HFFc6 (cell line): ENCODE results near the gene PCGF2. TPM values are rescaled to one million over a fixed set of nuclear protein-coding genes. Genes with fewer than 3 reads are reported as not detected.
A peak's percentile ranks its signal among the peaks of the same experiment; 100 is the strongest.
"Not testable (repeated sequence)": the region's sequence is repeated elsewhere in the genome, so short reads cannot be mapped to it uniquely, and the experiment has no call there.

Experiments
- DNase-seq: peaks from one replicate; pipeline ENCODE4 v3.0.0-alpha.2; 2018
- H3K27ac Mint-ChIP-seq: 2 replicates; pipeline ENCODE4 v1.8.0; 2020; ENCODE audit warnings: mild to moderate bottlenecking, mixed read lengths
- H3K27me3 Mint-ChIP-seq: 2 replicates; pipeline ENCODE4 v1.8.0; 2021; ENCODE audit warnings: mild to moderate bottlenecking, moderate library complexity, mixed read lengths; ENCODE audit not compliant: insufficient read depth
- H3K36me3 Mint-ChIP-seq: 2 replicates; pipeline ENCODE4 v1.8.0; 2021; ENCODE audit warnings: low read depth, mixed read lengths
- H3K4me1 Mint-ChIP-seq: 2 replicates; pipeline ENCODE4 v1.8.0; 2020; ENCODE audit warnings: low read depth, mixed read lengths
- H3K4me3 Mint-ChIP-seq: 2 replicates; pipeline ENCODE4 v1.8.0; 2020; ENCODE audit warnings: mild to moderate bottlenecking, moderate library complexity, mixed read lengths
- H3K9me3 Mint-ChIP-seq: 2 replicates; pipeline ENCODE4 v1.8.0; 2020; ENCODE audit warnings: mild to moderate bottlenecking, mixed read lengths
- CTCF ChIP-seq: fragments of 200-600 bp; sonication (generic); IDR thresholded peaks from 2 replicates; pipeline ENCODE4 v1.5.0; 2021; ENCODE audit warnings: antibody characterized with exemption, mild to moderate bottlenecking
- total RNA-seq, 6 experiments: library from RNA; stranded (reverse); fragmentation: NEBNext Ultra II Directional; extraction: Animal tissue kit (Norgen Biotek cat#: 25700); gene quantifications; 2 replicates in 1 of 6; 3 replicates in 5 of 6; pipeline ENCODE4 v1.2.3, GENCODE V29; 2021

PCGF2 gene
- total RNA-seq, 6 experiments from 2014 or later: 59.7 to 73.5 (median 69.0) TPM

DNA sequence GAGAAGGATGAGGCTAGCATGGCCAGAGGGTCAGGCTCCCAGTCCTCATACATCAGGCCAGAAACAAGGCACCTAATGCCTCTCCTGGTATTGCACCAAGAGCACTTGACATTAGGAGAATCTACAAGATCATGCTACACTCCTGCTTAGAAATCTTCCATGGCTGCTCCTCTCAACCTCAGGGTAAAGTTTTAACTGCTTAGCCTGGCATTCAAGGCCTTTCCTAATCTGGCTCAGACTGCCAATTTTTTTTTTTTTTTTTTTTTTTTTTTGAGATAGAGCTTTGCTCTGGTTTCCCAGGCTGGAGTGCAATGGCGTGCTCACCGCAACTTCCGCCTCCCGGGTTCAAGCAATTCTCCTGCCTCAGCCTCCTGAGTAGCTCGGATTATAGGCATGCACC lies 43.0 kb upstream of the PCGF2 start:
- Mint-ChIP-seq H3K4me3 (no peak overlapping the region), H3K27ac (no peak overlapping the region), H3K36me3 (peaks cover 21% of the 10 kb centered on the region), H3K9me3 (no peaks in the 10 kb centered on the region), H3K27me3 (no peaks in the 10 kb centered on the region), H3K4me1 (peaks cover 26% of the 10 kb centered on the region)
- TF ChIP-seq CTCF: no peak
- no peak for DNase-seq

DNA sequence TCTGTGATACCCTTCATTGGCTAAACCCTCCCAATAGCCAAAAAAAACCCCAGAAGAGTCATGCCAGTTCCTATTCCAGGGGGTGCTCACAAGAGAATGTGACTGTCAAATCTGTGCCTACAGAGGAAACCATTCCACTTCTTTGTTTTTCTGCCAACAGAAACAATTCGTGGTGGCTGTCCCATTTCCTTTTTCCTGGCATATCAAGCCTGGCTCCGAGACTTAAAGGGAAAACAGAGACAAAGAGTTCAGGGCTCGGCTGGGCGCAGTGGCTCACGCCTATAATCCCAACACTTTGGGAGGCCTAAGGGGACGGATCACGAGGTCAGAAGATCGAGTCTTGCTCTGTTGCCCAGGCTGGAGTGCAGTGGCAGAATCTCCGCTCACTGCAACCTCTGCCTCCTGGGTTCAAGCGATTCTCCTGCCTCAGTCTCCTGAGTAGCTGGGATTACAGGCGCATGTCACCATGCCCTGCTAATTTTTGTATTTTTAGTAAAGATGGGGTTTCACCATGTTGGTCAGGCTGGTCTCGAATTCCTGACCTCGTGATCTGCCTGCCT lies 42.1 kb upstream of the PCGF2 start:
- H3K27me3 Mint-ChIP-seq, H3K4me3 Mint-ChIP-seq, DNase-seq, H3K9me3 Mint-ChIP-seq: not testable (repeated sequence)
- H3K36me3 Mint-ChIP-seq: peaks cover 18% of the 10 kb centered on the region
- peak overlapping the region; percentile 78 for H3K27ac Mint-ChIP-seq
- peaks cover 25% of the 10 kb centered on the region for H3K4me1 Mint-ChIP-seq

DNA sequence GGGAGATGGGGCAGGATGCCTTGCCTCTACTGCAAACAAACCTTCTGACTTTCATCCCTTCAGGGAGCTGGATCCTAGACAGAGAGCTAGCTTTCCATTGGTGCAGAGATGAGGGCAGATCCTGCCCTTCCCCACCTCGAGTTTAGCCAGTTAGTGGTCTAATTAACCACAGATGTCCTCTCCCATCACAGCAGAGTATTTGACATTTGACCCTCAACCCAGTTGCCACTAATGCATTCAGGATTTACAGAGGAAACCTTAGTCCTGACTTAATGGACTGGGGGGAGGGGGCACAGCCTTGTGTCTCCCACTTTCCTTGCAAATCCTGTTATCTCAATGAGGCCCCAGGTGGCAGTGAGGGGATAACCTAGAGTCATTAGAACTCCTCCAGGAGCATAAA lies 41.0 kb upstream of the PCGF2 start:
- H3K27ac Mint-ChIP-seq: peak overlapping the region; percentile 78

GRCh38 chr17:38787999-38788398 lies 39.9 kb upstream of the PCGF2 start:
- not testable (repeated sequence) for DNase-seq, H3K27ac Mint-ChIP-seq, H3K27me3 Mint-ChIP-seq, H3K4me3 Mint-ChIP-seq, H3K9me3 Mint-ChIP-seq
- Mint-ChIP-seq H3K4me1 (peaks cover 25% of the 10 kb centered on the region), H3K36me3 (peaks cover 18% of the 10 kb centered on the region)

More for the DNA sequence above, 41.0 kb upstream of the PCGF2 start:
- peaks cover 19% of the 10 kb centered on the region for H3K36me3 Mint-ChIP-seq
- peaks cover 25% of the 10 kb centered on the region for H3K4me1 Mint-ChIP-seq
- H3K4me3 Mint-ChIP-seq: peak overlapping the region; percentile 55
- DNase-seq: peak; percentile 63
- no peaks in the 10 kb centered on the region; the same call in 1 of the 2 replicates for H3K27me3 Mint-ChIP-seq
- no peak for TF ChIP-seq CTCF
- no peaks in the 10 kb centered on the region for H3K9me3 Mint-ChIP-seq

DNA sequence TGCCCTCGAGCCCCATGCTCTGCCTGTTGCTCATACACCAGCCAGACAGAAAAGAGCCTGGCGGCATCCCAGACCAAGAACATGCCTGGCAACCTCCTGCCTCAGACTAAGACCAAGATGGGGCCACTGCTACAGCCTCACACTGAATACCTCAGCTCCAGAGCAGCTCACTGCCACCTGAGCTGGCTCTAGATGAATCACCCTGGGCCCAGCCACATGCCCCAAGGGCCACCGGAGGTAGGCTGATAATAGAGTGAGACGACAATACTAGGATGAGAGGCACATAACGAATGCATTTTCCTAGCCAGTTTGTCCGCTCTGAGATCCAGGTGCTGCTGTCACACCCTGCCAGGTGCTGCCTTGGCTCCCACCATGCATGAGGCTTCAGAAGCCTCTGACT lies 38.2 kb upstream of the PCGF2 start:
- DNase-seq: no peak
- no peak for TF ChIP-seq CTCF
- H3K4me3 Mint-ChIP-seq: no peak overlapping the region
- H3K27me3 Mint-ChIP-seq: no peaks in the 10 kb centered on the region; the same call in 1 of the 2 replicates
- no peaks in the 10 kb centered on the region for H3K9me3 Mint-ChIP-seq
- H3K36me3 Mint-ChIP-seq: peaks cover 12% of the 10 kb centered on the region
- peaks cover 25% of the 10 kb centered on the region for H3K4me1 Mint-ChIP-seq
- H3K27ac Mint-ChIP-seq: no peak overlapping the region

DNA sequence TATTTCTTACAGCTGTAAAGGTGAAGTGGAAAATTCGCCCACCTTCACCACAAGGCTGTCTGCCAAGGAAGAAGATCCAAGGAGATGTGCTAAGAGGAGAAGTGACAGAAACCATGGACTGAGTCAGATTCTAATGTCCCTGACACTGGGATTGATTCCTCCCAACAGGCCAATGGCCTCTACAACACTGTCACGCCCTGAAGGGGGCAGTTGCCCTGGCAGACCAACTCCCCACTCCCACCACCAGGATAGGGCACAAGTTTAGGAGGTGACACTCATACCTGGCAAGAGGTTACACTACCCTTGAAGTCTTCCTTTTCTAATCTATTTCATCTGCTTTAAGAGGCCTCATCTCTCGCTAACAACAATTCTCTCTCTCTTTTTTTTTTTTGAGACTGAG lies 35.1 kb upstream of the PCGF2 start:
- Mint-ChIP-seq H3K9me3 (no peaks in the 10 kb centered on the region), H3K27ac (no peak overlapping the region), H3K4me3 (no peak overlapping the region), H3K36me3 (peaks cover 28% of the 10 kb centered on the region), H3K27me3 (no peaks in the 10 kb centered on the region; the same call in 1 of the 2 replicates), H3K4me1 (peaks cover 13% of the 10 kb centered on the region)
- TF ChIP-seq CTCF: no peak
- no peak for DNase-seq
